GM19468 (cell line): ENCODE data around the gene ALDH5A1.
"Not testable (repeated sequence)": the region's sequence is repeated elsewhere in the genome, so short reads cannot be mapped to it uniquely, and the experiment has no call there.

Experiments
- ATAC-seq: cut with Tn5 transposase; IDR thresholded peaks from one replicate; pipeline ENCODE4 v1.9.1; 2021; ENCODE audit warnings: mild to moderate bottlenecking, moderate library complexity, moderate number of reproducible peaks; ENCODE audit not compliant: unreplicated experiment; ENCODE audit errors: extremely low read depth

The ALDH5A1 gene

DNA sequence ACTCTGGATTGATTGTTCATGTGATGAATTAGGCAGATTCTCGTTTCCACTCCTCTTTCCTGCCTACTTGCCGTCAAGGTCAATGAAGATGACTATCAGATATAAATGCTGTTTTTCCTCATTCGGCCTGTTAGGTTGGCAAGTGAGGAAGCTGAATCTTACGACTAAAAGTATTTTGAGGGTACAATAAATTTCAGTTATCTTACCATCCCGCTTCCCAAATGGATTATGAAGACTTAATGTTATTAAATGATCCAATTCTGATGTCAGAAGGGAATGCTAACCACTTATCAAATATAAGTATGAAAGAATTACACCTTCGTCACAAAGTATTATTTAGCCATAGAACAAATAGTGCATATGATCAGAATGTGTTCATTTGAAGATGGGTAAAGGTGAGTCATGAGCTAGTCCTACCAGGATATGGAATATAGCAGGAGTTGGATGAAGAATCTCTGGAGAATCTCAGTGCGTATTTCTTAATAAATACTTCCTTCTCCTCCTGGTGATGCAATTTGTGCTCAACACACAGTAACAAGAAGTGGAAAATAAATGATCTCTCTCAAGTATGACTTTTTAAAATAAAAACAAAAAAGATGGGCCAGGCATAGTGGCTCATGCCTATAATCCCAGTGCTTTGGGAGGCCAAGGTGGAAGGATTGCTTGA lies 10.0 kb upstream of the ALDH5A1 start:
- ATAC-seq: no peak

DNA sequence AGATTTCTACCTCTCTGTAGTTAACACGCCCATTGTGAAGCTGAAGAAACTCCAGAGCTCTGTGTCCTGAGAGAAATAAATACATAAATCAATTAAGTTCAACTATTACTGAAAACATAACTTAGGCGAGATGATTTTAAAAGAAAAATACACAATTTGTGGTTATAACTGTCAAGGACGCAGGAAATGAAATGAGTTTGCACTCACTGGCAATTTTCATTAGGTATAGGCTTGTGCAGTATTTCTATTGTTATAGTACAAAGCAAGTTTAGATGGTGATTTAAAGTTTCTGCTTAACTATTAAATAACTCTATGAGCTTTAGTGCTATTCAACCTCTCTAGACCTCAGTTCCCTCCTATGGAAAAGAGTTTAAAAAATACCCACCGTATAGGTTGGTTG lies 8.7 kb upstream of the ALDH5A1 start:
- no peak for ATAC-seq

DNA sequence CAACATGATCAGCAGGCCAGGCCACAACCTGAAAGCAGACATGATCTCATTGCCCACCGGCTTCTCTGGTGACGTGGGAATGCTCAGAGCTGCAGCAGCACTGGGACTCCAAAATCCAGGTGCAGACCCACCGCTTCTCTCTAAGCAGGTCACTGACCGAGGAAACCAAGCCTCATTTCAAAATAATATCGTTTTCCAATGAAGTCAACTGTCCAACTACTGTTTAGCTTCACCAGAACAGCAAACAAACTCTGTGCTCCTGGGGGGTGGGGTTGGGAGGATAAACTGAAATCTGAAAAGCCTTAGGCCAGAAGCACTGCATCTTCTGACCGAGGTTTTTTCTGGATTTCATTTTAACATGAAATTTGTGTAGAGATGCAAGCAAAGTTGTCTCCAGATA lies 5.3 kb upstream of the ALDH5A1 start, which contains the start of gene GPLD1:
GPLD1 (minus strand) TSS at position 109 of the 400 bp plus-strand sequence; CDS start at position 42, 67 bp downstream.
- no peak for ATAC-seq

DNA sequence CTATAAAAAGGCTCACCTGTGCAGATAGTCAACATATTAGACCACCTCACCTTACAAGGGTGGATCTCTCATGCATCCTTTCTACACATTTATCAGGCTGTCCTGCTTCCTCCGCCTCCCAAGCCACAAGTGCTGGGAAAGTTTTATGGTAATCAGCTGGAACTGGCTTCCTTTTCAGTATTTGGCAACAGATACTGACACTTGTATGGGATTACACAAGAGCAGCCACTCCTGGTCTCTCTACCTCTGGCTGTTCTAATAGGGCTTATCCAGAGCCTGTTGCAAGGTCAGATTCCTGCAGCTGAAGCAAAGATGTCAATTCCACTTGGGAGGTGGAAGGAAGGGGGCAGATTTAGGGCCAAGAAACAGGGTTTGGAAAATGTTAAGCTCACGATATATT lies 4.9 kb upstream of the ALDH5A1 start:
- ATAC-seq: no peak

DNA sequence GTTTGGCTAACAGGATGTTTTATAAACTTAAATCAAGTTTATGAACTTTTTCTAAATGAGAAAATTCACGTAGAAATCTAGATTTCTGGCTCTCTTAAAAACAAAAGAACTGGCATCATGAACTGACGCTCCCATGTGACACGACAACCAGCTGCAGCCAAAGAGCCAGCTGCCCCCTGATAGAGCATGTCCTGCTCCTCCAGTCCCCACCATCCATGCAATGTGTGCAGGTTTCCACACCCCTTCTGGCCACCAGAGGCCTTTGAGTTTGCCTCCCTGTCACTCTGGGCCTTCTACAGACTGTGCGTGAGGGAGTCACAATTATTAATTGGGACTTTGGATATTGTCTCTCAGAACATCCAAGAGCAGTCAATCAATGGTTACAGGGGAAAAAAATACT lies 3.8 kb upstream of the ALDH5A1 start:
- no peak for ATAC-seq

DNA sequence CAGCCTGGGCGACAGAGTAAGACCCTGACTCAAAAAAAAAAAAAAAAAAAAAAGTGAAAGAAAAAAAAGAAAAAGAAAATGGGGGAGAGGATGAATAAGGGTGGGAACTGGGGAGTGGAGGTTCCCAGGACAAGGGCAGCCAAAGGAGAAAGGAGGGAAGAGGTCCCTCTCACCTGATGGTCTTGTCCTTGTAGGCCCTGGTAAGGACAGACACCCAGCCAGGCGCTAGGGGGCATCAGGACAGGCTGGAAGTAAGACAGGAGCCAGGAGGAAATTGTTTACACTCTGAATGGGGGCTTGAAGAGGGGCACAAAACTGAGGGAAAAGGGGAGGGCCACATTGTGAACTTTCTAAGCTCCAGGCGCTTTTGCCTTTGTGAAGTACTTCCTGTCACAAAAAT lies 2.3 kb upstream of the ALDH5A1 start:
- ATAC-seq: no peak

DNA sequence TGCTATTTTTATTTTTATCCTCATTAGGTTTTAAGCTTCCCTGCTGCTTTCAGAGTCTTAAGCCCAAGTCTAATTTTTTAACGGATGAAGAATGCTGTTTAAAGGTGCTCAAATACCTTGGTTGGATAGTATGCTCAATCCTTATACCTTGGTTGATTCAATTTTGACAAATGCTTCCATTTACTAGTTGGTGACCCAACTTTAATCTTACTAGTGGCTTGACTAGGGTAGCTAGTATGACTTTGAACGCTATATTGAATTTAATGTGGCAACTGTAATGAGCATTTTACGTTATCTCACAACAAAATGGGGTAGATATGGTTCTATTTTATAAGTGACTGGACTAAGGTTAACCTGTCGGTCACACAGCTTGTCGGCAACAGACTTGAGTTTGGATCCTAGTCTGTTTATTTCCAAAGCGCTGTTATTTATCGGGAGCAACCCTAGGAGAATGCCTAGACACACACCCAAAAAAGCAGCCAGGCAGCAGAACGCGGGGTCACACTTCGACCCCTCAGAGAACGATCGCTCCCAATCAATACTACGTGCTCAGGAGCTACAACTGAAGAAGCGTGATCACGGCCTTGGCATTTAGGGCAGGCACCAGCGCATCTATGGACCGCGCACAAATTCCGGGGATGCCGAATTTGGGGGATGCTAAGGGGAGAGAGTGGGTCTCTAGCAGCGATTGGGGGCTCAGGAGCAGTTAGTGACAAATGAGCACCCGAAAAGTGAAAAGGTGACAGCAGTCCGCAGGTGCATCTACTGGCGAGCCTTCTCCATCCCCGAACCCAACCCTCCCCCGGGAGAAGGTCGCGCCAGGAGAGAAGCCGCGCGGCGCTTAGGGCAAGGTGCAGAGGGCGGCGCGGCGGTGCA lies 586 bp upstream of the ALDH5A1 start:
- no peak for ATAC-seq

DNA sequence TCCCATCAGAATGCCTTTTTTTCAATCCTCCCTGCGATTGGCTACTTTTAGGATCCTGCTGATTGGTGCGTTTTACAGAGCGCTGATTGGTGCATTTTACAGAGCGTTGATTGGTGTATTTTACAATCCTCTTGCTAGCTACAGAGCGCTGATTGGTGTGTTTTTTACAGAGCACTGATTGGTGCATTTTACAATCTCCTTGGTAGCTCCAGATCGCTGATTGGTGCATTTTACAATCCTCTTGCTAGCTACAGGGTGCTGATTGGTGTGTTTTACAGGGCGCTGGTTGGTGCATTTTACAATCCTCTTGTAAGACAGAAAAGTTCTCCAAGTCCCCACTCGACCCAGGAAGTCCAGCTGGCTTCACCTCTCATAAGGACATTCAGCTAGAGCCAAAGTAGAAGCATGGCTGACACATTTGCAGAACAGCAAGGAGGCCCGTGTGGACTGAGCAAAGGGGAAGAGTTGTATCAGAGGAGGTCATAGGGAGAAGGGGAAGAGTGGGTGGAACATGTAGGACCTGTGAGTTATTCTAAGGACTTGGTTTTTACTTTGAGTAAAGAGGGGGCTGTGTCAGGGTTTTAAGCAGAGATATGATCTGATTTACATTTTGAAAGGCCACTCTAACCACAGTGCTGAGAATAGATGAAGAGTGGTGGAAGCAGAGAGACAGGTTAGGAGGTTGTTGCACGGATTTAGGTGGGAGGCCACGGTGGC lies 2.6 kb downstream of the ALDH5A1 start:
- ATAC-seq: no peak

DNA sequence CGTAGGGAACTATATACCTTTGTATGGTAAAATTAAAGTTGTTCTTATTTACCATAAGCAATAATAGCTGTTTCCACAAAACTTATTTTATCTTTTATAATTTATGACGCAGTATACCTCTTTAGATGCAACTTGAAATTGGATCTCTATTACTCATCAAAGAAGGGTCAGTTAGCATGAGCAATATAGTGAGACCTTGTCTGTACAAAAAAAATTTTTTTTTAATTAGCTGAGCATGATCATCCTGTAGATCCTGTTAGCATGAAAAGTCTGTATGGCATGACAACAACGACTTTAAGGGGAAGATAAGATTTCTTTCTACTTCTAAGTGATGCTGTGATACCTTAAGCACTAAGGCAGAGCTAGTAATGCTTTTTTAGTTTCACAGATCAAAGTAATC lies 5.9 kb downstream of the ALDH5A1 start:
- no peak for ATAC-seq

DNA sequence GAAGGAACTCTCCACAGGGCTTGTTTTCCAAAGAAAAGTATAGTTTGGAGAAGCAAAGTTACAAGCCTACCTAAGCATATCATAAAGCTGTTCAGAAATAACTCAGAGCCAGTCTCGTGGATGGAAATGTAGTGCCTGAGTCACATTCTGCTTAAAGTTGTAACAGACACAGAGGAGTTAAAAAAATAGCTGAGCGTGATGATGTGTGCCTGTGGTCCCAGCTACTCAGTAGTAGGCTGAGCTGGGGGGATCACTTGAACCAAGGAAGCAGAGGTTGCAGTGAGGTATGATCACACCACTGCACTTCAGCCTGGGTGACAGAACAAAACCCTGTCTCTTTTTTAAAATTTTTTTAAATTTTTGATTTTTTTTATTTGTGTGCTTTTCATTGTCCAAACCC lies 6.6 kb downstream of the ALDH5A1 start:
- no peak for ATAC-seq

DNA sequence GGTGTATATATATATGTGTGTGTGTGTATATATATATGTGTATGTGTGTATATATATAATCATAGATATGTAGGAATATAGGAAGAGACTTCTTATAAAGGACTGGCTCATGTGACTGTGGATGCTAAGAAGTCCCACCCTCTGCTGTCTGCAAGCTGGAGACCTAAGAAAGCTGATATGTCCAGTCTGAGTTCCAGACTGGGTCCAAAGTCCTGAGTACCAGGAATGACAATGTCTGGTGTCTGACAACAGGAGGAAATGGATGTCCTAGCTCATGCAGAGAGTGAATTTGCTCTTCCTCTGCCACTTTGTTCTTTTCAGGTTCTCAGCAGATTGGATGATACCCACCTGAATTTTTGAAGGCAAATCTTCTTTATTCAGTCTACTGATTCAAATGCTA lies 7.1 kb downstream of the ALDH5A1 start:
- ATAC-seq: no peak

DNA sequence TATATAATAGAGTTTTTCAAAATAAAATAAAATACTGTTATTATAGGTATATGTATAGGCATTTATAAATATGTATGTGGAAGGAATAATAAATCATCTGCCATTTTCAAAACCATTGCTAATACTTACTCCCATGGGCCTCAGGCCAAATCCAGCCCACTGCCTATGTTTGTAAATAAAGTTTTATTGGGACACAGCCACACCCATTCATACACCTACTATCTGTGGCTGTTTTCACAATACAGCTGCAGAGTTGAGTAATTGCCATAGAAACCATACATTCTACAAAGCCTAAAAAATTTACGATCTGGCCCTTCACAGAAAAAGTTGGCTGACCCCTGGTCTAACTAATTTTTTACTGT lies 9.5 kb downstream of the ALDH5A1 start:
- ATAC-seq: no peak

DNA sequence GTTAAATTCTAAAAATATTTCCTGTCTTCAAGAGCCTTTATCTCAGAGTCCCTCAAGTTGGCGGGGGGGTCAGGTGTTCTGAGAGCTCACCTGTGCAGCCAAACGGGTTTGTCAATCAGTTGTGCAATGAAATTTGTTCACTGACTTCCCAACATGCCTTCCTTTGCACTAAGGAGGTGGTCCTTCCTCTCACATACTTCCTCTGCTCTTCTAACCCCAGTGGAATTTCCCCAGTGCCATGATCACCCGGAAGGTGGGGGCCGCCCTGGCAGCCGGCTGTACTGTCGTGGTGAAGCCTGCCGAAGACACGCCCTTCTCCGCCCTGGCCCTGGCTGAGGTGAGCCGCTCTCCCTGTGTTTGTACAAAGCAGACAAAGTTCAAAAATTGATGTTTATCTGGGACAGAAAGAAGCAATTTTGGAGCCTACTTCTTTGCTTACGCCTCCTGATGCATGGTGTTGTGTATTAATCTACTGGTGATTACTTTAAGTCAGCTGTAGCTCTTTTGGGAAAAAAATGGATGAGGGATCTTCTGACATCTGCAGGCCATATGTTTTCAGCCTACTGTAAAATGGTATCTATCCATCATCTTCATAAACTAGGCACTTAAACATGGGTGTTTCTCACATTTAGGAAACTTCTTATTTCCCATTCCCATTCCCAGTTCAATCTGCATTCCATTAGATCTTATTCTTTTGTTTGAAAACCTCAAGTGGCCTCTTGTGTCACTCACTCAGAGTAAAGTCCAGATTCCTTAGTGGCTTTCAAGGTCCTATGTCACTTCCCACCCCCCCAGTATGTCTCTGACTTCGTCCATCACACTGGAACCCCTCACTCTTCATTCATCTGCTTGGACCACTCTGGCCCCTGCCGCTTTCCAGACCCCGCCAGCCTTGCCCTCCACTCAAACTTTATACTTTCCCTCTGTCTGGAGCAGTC lies 10.1 kb downstream of the ALDH5A1 start:
- ATAC-seq: no peak

DNA sequence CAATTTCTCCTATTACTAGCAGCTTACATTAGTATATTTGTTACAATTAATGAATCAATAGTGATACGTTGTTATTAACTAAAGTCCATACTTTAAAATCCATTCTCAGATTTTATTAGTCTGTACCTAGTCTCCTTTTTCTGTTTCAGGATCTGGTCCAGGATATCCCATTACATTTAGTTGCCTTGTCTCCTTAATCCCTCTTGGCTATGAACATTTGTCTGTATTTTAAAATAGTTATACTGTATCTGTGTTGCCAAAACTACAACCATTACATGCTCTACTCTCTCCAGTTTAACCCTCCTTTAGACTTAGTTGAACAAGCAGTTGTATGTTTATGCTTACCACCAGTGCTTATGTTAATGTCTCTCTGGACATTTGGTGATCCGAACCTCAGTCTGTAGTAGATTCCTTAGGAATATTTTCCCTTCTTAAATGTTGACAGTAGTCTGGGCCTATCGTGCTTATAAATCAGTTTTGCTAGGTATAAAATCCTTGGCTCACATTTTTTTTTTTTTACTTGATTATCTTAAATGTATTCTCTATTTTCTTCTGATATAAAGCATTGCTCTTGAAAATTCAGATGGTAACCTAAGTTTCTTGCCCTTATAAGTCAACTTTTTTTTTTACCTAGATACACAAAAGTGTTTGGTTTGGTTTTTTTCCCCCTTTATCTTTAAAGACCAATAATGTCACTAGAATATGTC lies 12.2 kb downstream of the ALDH5A1 start:
- ATAC-seq: no peak

DNA sequence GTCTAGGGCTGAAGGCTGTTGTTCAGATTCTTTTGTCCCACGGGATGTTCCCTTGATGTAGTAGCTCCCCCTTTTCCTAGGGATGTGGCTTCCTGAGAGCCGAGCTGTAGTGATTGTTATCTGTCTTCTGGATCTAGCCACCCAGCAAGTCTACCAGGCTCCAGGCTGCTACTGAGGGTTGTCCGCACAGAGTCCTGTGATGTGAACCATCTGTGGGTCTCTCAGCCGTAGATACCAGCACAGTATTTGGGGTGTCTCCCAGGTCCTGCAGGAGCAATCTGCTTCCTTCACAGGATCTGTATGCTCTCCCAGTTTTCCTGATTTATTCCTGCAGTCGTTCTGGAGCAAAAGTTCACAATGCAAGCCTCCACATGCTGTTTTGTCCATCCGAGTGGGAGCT lies 17.2 kb downstream of the ALDH5A1 start:
- not testable (repeated sequence) for ATAC-seq

DNA sequence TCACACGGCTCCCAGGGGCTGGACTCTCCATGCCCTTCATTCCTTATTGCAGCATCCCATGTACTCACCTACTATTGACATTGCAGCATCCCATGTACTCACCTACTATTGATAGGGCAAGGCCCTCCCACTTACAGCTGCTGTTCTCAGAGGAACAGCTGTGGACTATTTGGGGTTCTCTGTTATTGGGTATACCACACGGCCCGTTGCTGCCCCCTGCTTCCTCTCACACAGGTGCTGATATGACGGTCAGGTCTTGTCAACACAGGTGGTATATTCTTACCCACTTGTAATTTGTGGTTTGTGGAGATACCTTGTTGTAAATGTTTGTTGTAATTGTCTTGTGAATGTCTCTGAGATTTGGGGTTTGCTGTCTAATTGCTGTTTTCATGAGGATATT lies 18.8 kb downstream of the ALDH5A1 start:
- no peak for ATAC-seq

DNA sequence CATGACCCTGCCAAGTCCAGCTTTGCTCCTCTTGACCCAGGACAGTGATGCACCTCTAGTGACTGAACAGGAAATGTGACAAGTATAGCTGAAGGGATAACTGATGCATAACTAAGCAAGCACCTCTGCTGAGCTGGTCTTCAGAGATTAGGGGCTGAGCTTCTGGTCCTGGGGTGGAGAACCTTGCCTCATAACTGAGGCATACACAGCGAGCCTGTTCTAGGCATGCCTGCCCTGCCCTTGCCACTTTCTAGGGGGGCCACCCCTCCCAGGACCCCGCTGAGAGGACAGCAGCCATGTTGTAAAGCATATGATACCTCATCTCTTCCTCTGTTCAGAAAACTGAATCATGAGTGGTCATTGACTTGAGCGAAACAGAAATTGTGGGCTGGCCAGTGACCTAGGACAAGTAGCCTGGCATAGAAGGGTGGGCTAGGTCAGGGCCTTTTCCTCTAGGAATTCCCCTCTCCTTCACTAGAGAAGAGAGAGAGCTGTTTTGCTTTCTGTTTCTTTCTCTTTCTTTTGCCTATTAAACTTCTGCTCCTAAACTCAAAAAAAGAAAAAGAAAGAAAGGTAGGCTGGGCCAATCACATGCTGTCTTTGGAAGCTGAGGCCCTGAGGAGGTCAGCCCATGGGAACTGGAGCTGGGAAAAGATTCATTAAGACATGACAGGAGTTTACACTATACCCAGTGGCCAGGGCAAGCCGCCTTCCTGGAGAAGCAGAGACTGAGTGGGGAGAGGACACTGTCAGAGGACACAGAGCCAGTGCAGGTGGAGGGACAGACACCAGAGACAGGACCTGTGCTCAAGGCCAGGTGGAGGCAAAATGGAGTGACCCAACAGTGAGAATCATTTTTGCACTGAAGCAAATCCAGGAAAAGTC lies 23.1 kb downstream of the ALDH5A1 start:
- ATAC-seq: peak; percentile 36

DNA sequence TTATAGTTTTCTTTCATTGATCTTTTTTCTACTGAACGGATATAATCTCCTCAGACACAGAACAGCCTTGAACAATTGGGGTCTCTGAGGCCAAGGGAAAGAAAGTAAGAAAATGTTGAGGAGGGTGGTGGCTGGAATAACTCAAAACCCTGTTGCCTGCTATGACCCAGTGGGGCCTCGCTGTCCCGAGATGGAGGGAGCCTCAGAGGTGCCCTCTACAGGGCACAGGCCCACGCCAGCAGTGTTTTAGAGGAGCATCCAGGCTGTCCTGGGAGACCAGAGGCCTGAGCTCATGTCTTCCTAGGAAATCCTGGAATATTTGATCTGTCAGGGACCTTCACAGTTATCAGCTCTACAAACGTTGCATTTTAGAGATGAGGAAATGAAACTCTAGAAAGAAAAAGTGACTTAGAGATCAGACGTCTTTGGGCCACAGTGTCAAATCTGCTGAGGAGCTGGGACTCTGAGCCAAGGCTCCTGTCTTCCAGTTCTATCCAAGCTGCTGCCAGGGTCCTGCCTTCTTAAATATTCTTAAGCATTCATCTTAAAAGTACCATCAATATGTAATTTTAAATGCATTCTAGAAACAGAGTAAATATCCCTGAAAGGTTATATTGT lies 26.3 kb downstream of the ALDH5A1 start:
- ATAC-seq: no peak
